ENCODE data around the gene SPINK5. TPM values are rescaled to one million over a fixed set of nuclear protein-coding genes. Genes with fewer than 3 reads are reported as not detected.

The SPINK5 gene
- total RNA-seq, 6 experiments from 2014 or later: 0.10 to 0.26 TPM; not detected in 4

GRCh38 chr5:148083203-148083602 lies 19.4 kb downstream of the SPINK5 start:
- no peak for TF ChIP-seq CTCF (IDR thresholded peaks at IDR 0.05)
- TF ChIP-seq POLR2A (IDR thresholded peaks at IDR 0.05): no peak
- DNase-seq (no peak), ATAC-seq (no peak)
- Histone ChIP-seq H3K9me3 (no peaks in the 10 kb centered on the region), H3K27ac (no peak overlapping the region), H3K27me3 (no peaks in the 10 kb centered on the region), H3K36me3 (no peaks in the 10 kb centered on the region), H3K4me3 (no peak overlapping the region), H3K4me1 (no peaks in the 10 kb centered on the region)
- intact Hi-C loops (cut with DNase I): no loop called here
- whole genome bisulfite sequencing (ENCODE audit: insufficient coverage, low coverage, low lambda C conversion rate, missing lambda C conversion rate): 69% methylated on average over 1 of the region's 1 CpG

GRCh38 chr5:148084269-148084668 lies 20.5 kb downstream of the SPINK5 start:
- Histone ChIP-seq H3K27me3 (no peaks in the 10 kb centered on the region), H3K4me3 (no peak overlapping the region), H3K4me1 (no peaks in the 10 kb centered on the region), H3K36me3 (no peaks in the 10 kb centered on the region), H3K9me3 (no peaks in the 10 kb centered on the region), H3K27ac (no peak overlapping the region)
- no peak for TF ChIP-seq CTCF (IDR thresholded peaks at IDR 0.05)
- no peak for TF ChIP-seq POLR2A (IDR thresholded peaks at IDR 0.05)
- WGBS (ENCODE audit: insufficient coverage, low coverage, low lambda C conversion rate, missing lambda C conversion rate): 69% methylated on average over 2 of the region's 2 CpGs
- intact Hi-C loops (cut with DNase I): no loop called here
- no peak for DNase-seq
- no peak for ATAC-seq

- intact Hi-C loops (cut with DNase I): no loop called here
- DNase-seq (no peak), ATAC-seq (no peak)
- H3K36me3 ChIP-seq: no peaks in the 10 kb centered on the region
- no peak overlapping the region for H3K4me3 ChIP-seq
- no peaks in the 10 kb centered on the region for H3K9me3 ChIP-seq
- no peak for TF ChIP-seq CTCF (IDR thresholded peaks at IDR 0.05)
- TF ChIP-seq POLR2A (IDR thresholded peaks at IDR 0.05): no peak
- no peak overlapping the region for H3K27ac ChIP-seq
- H3K27me3 ChIP-seq: no peaks in the 10 kb centered on the region
- peaks cover 0 to 2% (median 0%) of the 10 kb centered on the region in 4 donors for H3K4me1 ChIP-seq
Measured at GRCh38 chr5:148085310-148085709, 21.5 kb downstream of the SPINK5 start.

- H3K9me3 ChIP-seq: no peaks in the 10 kb centered on the region
- no peaks in the 10 kb centered on the region for H3K36me3 ChIP-seq
- no peak overlapping the region for H3K4me3 ChIP-seq
- intact Hi-C loops (cut with DNase I): no loop called here
- DNase-seq (no peak), ATAC-seq (no peak)
- WGBS (ENCODE audit: insufficient coverage, low coverage, low lambda C conversion rate, missing lambda C conversion rate): 59% methylated on average over 7 of the region's 7 CpGs
- no peak overlapping the region for H3K27ac ChIP-seq
- no peaks in the 10 kb centered on the region for H3K27me3 ChIP-seq
- peaks cover 0 to 3% (median 0%) of the 10 kb centered on the region in 4 donors for H3K4me1 ChIP-seq
- TF ChIP-seq POLR2A (IDR thresholded peaks at IDR 0.05): no peak
- TF ChIP-seq CTCF (IDR thresholded peaks at IDR 0.05): no peak
Measured at GRCh38 chr5:148085977-148086705, 22.4 kb downstream of the SPINK5 start.
